ENCODE data around the gene SRC.

Gene SRC

DNA sequence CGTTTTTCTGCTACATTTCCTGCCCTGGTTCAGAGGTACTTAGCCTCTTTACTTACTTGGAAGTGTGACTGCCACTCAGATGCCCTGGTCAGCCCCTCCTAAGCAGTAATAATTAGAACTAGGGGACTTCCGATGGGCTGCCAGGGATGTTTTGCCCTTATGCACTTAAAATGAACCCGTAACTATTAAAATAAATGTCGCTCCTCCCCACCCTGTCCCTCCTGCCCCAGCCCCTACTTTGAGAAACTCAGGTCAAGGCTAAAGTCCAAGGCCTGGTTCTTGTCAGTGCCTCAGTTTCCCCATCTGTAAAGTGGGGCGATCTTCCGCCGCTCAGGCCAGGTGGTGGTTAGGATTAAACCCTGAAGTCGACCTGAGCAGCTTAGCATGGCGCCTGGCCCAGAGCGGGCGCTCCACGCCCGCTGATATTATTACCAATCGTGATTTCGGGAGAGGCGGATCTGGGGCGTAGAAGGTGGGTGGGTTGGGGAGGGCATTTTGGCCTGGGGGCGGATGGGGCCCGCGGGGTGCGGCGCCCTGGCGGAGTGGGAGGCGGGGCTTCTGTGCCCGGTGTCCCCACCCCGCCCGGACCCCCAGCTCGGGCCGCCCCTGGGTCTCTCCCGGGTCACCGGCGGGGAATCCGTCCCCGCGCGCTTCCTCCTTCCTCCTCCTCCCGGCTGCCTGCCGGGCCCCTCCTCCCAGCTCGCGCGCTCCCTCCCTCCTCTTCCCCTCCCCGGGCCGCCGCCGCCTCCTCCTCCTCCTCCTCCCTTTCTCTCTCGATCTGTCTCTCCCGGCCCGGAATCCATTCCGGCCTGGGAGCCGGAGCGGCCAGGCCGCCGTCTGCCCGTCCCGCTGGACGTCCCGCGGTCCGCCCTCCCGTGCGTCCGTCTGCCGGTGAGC, at the start of gene SRC:
Gene SRC, plus strand, starts transcription at position 802 of the 897 bp plus-strand sequence. CDS start 38,014 bp downstream, outside the sequence.
- no peak for DNase-seq (ENCODE audit: low read depth, low spot score)
- H3K9me3 ChIP-seq (ENCODE audit: low read depth, low read length): no peaks in the 10 kb centered on the region
- H3K36me3 ChIP-seq (ENCODE audit: insufficient read depth, low read length): no peaks in the 10 kb centered on the region
- no peak within 1 kb of the TSS for H3K27ac ChIP-seq
- TF ChIP-seq FOXP2 (optimal IDR thresholded peaks at IDR 0.05; ENCODE audit: control extremely low read depth, extremely low read length, insufficient read depth) (no peak), POLR2AphosphoS5 (IDR thresholded peaks at IDR 0.05; ENCODE audit: borderline replicate concordance, low read depth, low read length) (peak; percentile 15; the same call in 1 of the 2 replicates)
- peak within 1 kb of the TSS; percentile 68 for H3K9ac ChIP-seq (ENCODE audit: insufficient read length)
- peak within 1 kb of the TSS; percentile 76 for H3K4me3 ChIP-seq

DNA sequence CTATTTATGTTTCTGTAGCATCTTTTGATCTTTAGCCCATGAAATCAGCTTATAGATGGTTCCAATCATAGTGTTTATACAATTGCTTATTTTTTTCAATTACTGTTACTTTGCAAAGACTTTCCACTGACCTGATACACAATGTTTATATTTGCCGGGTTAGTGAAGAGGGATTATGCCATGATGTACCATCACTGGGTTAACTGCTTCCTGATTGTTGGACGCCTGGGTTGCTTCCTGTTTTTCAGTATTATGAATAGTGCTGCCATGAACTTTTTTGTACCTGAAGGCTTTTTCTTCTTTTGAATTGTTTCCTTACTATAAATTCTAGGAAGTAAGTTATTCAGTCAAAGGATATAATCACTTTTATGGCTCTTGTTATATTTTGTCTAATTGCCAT, 49.6 kb upstream of the SRC start:
- peaks cover 35% of the 10 kb centered on the region for H3K36me3 ChIP-seq (ENCODE audit: insufficient read depth, low read length)
- no peak overlapping the region for H3K9ac ChIP-seq (ENCODE audit: insufficient read length)
- no peak for DNase-seq (ENCODE audit: low read depth, low spot score)
- H3K27ac ChIP-seq: no peak overlapping the region
- no peak overlapping the region for H3K4me3 ChIP-seq
- no peaks in the 10 kb centered on the region for H3K9me3 ChIP-seq (ENCODE audit: low read depth, low read length)
- TF ChIP-seq POLR2AphosphoS5 (IDR thresholded peaks at IDR 0.05; ENCODE audit: borderline replicate concordance, low read depth, low read length): no peak
- TF ChIP-seq EZH2 (IDR thresholded peaks at IDR 0.05): no peak
- no peak for TF ChIP-seq FOXP2 (optimal IDR thresholded peaks at IDR 0.05; ENCODE audit: control extremely low read depth, extremely low read length, insufficient read depth)

DNA sequence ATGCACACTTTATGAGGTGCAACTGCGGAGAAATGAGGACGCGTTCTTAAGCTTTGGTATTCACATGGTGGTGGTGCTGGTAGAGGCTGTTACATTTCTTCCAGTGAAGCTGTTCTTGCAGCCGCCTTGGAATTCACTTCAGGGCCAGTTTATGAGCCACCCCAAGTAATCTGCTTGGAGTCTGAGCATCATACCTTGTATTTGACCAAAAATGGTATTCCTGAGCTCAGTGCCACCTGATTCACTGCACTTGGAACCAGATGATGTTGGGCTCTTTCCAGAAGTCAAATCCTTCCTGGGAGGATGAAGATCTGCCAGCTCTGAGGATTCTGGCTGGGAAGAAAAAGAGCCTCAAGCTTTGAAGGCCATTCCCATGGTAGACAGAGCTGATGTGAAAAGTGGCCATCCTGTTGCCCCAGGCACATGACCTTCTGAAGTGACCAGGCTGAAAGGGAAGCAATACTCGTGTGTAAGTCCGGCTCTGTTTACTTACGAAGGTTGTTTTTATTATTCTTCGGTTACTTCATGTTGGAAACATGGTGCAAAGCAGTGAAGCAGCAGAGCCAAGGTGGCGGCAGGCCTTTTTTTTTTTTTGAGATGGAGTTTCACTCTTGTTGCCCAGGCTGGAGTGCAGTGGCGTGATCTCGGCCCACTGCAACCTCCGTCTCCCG, 48.7 kb upstream of the SRC start:
- no peak overlapping the region for H3K9ac ChIP-seq (ENCODE audit: insufficient read length)
- H3K36me3 ChIP-seq (ENCODE audit: insufficient read depth, low read length): peaks cover 35% of the 10 kb centered on the region
- TF ChIP-seq POLR2AphosphoS5 (IDR thresholded peaks at IDR 0.05; ENCODE audit: borderline replicate concordance, low read depth, low read length) (no peak), FOXP2 (optimal IDR thresholded peaks at IDR 0.05; ENCODE audit: control extremely low read depth, extremely low read length, insufficient read depth) (no peak), EZH2 (IDR thresholded peaks at IDR 0.05) (no peak)
- no peaks in the 10 kb centered on the region for H3K9me3 ChIP-seq (ENCODE audit: low read depth, low read length)
- no peak for DNase-seq (ENCODE audit: low read depth, low spot score)
- H3K4me3 ChIP-seq: no peak overlapping the region
- H3K27ac ChIP-seq: no peak overlapping the region

DNA sequence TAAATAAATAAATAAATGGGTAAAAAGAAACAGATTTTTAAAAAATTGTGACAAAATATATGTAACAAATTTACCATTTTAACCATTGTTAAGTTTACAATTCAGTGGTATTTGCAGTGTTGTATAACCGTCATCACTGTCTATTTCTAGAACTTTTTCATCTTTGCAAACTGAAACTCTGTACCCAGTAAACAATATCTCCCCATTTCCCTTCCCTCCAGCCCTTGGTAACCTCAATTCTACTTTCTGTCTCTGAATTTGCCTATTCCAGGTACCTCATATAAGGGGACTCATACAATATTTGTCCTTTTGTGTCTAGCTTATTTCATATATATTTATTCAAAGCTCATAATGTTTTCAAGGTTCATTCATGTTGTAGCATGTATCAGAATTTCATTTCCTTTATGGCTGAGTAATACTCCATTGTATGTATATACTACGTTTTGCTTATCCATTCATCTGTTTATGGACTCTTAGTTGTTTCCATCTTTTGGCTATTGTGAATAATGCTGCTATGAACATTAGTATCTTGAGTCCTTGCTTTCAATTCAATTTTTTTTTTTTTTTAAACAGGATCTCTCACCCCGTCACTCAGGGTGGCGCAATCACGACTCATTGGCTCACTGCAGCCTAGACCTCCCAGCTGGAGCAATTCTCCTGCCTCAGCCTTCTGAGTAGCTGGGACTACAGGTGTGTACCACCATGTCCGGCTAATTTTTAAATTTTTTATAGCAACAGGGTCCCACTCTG, 47.6 kb upstream of the SRC start:
- Histone ChIP-seq H3K36me3 (ENCODE audit: insufficient read depth, low read length) (peaks cover 31% of the 10 kb centered on the region), H3K4me3 (no peak overlapping the region), H3K9me3 (ENCODE audit: low read depth, low read length) (no peaks in the 10 kb centered on the region), H3K27ac (no peak overlapping the region), H3K9ac (ENCODE audit: insufficient read length) (no peak overlapping the region)
- DNase-seq (ENCODE audit: low read depth, low spot score): no peak
- TF ChIP-seq FOXP2 (optimal IDR thresholded peaks at IDR 0.05; ENCODE audit: control extremely low read depth, extremely low read length, insufficient read depth) (no peak), POLR2AphosphoS5 (IDR thresholded peaks at IDR 0.05; ENCODE audit: borderline replicate concordance, low read depth, low read length) (no peak), EZH2 (IDR thresholded peaks at IDR 0.05) (no peak)

DNA sequence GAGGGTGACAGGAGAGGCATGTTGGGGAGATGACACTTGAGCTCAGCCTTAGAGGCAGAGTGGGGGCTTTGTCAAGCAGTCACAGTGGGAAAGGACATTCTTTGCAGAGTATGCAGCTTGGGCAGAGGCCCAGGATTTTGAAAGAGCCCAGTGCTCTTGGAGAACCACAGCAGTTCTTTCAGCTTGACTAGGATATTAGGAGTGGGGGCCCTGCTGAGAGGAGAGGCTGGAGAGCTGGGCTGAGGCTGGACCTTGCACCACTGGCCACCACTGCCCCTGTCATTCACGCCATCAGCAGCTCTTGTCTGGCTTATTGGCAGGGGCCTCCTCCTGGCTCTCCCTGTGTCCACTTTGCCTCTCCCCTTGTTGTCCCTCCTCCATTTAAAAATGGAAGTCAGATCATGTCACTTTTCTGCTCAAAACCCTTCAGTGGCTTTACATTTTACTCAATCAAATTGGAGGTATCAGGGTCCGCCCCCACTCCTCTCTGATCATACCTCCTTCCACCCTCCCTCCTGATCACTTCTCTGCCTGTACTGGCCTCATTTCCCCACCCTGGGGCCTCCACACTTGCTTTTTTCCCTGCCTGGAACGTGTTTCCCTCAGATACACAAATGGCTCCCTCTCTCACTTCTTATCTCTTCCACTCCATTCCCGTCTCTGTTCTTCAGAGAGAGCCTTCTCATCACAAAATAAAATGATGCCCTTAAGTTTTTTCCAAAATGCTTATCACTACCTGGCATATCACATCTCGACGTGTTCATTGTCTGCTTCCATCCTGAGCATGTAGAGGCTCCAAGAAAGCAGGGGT, 46.0 kb upstream of the SRC start:
- Histone ChIP-seq H3K36me3 (ENCODE audit: insufficient read depth, low read length) (peaks cover 39% of the 10 kb centered on the region), H3K4me3 (no peak overlapping the region), H3K27ac (no peak overlapping the region), H3K9me3 (ENCODE audit: low read depth, low read length) (no peaks in the 10 kb centered on the region), H3K9ac (ENCODE audit: insufficient read length) (no peak overlapping the region)
- TF ChIP-seq EZH2 (IDR thresholded peaks at IDR 0.05) (no peak), POLR2AphosphoS5 (IDR thresholded peaks at IDR 0.05; ENCODE audit: borderline replicate concordance, low read depth, low read length) (no peak), FOXP2 (optimal IDR thresholded peaks at IDR 0.05; ENCODE audit: control extremely low read depth, extremely low read length, insufficient read depth) (no peak)
- DNase-seq (ENCODE audit: low read depth, low spot score): no peak

DNA sequence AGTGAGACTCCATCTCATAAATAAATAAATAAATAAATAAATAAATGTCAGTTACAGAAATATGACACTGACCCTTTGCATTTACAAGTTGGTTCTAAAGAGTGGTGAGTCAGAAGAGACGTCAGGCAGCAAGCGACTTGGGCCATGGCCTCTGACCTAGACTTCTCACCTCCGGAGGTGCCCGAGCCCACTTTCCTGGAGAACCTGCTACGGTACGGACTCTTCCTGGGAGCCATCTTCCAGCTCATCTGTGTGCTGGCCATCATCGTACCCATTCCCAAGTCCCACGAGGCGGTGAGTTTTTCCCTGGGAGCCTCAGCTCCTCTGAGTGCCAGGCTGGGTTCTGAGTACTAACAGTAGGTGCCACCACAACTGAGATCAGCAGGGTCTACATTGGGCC, 44.8 kb upstream of the SRC start:
- Histone ChIP-seq H3K36me3 (ENCODE audit: insufficient read depth, low read length) (peaks cover 39% of the 10 kb centered on the region), H3K9me3 (ENCODE audit: low read depth, low read length) (no peaks in the 10 kb centered on the region)

DNA sequence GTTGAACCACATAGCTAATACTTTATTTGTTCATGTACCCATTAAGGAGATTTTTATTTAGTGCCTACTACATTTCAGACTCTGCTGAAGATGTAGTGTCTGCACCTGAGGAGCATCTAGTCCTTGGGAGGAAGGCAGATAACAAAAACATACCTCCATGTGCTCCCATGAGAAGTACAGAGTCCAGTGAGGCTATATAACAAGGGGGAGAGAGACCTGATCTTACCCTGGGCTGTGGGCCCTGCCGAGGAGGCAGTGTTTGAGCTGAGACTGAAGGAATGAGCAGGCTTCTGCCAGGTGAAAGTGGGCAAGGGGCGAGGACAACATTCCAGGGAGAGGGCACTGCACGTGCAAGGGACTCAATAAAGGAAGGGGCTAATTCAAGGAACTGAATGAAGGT, 44.4 kb upstream of the SRC start:
- Histone ChIP-seq H3K4me3 (no peak overlapping the region), H3K9ac (ENCODE audit: insufficient read length) (no peak overlapping the region), H3K9me3 (ENCODE audit: low read depth, low read length) (no peaks in the 10 kb centered on the region), H3K36me3 (ENCODE audit: insufficient read depth, low read length) (peaks cover 39% of the 10 kb centered on the region), H3K27ac (no peak overlapping the region)
- DNase-seq (ENCODE audit: low read depth, low spot score): no peak
- TF ChIP-seq FOXP2 (optimal IDR thresholded peaks at IDR 0.05; ENCODE audit: control extremely low read depth, extremely low read length, insufficient read depth) (no peak), POLR2AphosphoS5 (IDR thresholded peaks at IDR 0.05; ENCODE audit: borderline replicate concordance, low read depth, low read length) (no peak), EZH2 (IDR thresholded peaks at IDR 0.05) (no peak)

More for the DNA sequence above, 44.8 kb upstream of the SRC start:
- no peak overlapping the region for H3K9ac ChIP-seq (ENCODE audit: insufficient read length)
- no peak for TF ChIP-seq FOXP2 (optimal IDR thresholded peaks at IDR 0.05; ENCODE audit: control extremely low read depth, extremely low read length, insufficient read depth)
- H3K27ac ChIP-seq: no peak overlapping the region
- no peak for DNase-seq (ENCODE audit: low read depth, low spot score)
- H3K4me3 ChIP-seq: no peak overlapping the region
